ENCODE measurements around the gene SLC10A7. TPM values are rescaled to one million over a fixed set of nuclear protein-coding genes. Genes with fewer than 3 reads are reported as not detected.

Gene SLC10A7
- total and polyA plus RNA-seq, 9 donors = 4.0 to 12.4 (median 9.7) TPM

DNA sequence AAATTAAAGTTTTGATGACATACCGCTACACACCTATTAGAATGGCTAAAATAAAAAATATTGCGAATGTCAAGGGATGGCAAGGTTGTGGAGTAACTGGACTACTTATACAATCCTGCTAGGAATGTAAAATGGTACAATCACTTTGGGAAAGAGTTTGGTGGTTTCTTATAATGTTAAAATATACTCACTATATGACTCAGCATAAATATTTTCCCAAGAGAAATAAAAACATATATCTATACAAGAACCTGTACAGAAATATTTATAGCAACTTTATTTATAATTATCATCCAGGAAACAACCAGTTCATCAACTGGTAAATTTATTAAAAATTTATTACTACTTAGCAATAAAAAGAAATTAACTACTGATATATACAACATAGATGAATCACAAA is 89.7 kb downstream of the SLC10A7 start:
- no peaks in the 10 kb centered on the region for H3K27me3 ChIP-seq
- intact Hi-C loops (cut with DNase I) = no loop called here
- H3K4me3 ChIP-seq = no peak overlapping the region
- no peaks in the 10 kb centered on the region for H3K36me3 ChIP-seq
- TF ChIP-seq POLR2A (IDR thresholded peaks at IDR 0.05) = no peak
- no peak for TF ChIP-seq CTCF (IDR thresholded peaks at IDR 0.05)
- TF ChIP-seq EP300 (IDR thresholded peaks at IDR 0.05) = no peak
- no peak for DNase-seq
- H3K4me1 ChIP-seq (ENCODE audit: insufficient read depth) = no peaks in the 10 kb centered on the region
- 96 to 98% (median 97%) methylated on average over 2 of the region's 2 CpGs for WGBS, 3 donors
- H3K27ac ChIP-seq = no peak overlapping the region
- H3K9me3 ChIP-seq = no peaks in the 10 kb centered on the region

DNA sequence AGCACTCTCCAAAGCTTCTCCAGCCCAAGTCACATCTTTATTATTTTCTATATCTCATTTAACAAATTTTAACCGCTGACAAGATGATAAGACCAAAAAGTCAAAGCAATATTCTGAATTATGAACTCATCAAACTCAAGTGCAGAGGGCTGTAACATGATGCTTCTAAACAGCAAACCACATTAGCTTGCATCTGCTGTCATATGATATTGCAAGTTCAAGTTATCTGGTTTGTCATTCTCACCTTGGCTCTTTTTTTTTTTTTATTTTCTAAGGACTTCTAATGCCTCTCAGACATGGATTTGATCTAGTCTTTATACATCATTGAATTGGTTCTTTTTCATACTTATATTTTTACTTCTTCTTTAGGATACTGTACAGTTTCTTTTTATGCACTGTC is 93.4 kb downstream of the SLC10A7 start:
- TF ChIP-seq POLR2A (IDR thresholded peaks at IDR 0.05) (no peak), CTCF (IDR thresholded peaks at IDR 0.05) (no peak), EP300 (IDR thresholded peaks at IDR 0.05) (no peak)
- Histone ChIP-seq H3K9me3 (no peaks in the 10 kb centered on the region), H3K4me1 (ENCODE audit: insufficient read depth) (no peaks in the 10 kb centered on the region), H3K27ac (no peak overlapping the region), H3K4me3 (no peak overlapping the region), H3K27me3 (no peaks in the 10 kb centered on the region), H3K36me3 (no peaks in the 10 kb centered on the region)
- no peak for DNase-seq
- WGBS, 3 donors = 87 to 99% (median 91%) methylated on average over 1 of the region's 1 CpG
- intact Hi-C loops (cut with DNase I) = no loop called here

GRCh38 chr4:146417822-146418221 is 103.9 kb downstream of the SLC10A7 start:
- H3K27me3 ChIP-seq = no peaks in the 10 kb centered on the region
- no peak overlapping the region for H3K4me3 ChIP-seq
- TF ChIP-seq EP300 (IDR thresholded peaks at IDR 0.05) = no peak
- TF ChIP-seq POLR2A (IDR thresholded peaks at IDR 0.05) = no peak
- TF ChIP-seq CTCF (IDR thresholded peaks at IDR 0.05) = no peak
- H3K27ac ChIP-seq = no peak overlapping the region
- H3K4me1 ChIP-seq (ENCODE audit: insufficient read depth) = no peaks in the 10 kb centered on the region
- no peak for DNase-seq
- 59 to 61% (median 59%) methylated on average over 2 of the region's 2 CpGs for WGBS, 3 donors
- H3K36me3 ChIP-seq = no peaks in the 10 kb centered on the region
- intact Hi-C loops (cut with DNase I) = no loop called here
- H3K9me3 ChIP-seq = no peaks in the 10 kb centered on the region

DNA sequence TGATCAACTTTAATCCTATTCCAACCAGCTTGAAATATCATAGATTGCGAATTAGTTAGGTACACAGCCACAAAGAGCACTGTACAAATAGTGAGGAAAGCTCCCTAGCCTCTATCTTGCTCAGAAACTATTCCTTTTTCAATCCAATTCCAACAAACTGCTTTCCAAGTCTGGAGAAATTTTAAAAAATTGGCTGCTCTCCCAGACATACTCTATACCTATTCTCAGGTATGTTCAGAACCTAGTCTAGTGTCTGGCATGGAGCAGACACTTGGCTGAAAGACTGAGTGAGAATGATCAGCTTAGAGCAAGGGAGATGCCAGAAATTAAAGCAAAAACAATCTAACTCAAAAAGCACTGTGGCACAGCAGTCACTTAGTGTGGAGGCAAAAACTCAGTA is 105.9 kb downstream of the SLC10A7 start:
- H3K9me3 ChIP-seq = no peaks in the 10 kb centered on the region
- no peaks in the 10 kb centered on the region for H3K27me3 ChIP-seq
- TF ChIP-seq EP300 (IDR thresholded peaks at IDR 0.05) (no peak), CTCF (IDR thresholded peaks at IDR 0.05) (no peak), POLR2A (IDR thresholded peaks at IDR 0.05) (no peak)
- no peak overlapping the region for H3K27ac ChIP-seq
- H3K4me1 ChIP-seq (ENCODE audit: insufficient read depth) = no peaks in the 10 kb centered on the region
- 90 to 93% (median 92%) methylated on average over 1 of the region's 1 CpG for WGBS, 3 donors
- no peak for DNase-seq
- intact Hi-C loops (cut with DNase I) = no loop called here
- no peak overlapping the region for H3K4me3 ChIP-seq
- no peaks in the 10 kb centered on the region for H3K36me3 ChIP-seq

DNA sequence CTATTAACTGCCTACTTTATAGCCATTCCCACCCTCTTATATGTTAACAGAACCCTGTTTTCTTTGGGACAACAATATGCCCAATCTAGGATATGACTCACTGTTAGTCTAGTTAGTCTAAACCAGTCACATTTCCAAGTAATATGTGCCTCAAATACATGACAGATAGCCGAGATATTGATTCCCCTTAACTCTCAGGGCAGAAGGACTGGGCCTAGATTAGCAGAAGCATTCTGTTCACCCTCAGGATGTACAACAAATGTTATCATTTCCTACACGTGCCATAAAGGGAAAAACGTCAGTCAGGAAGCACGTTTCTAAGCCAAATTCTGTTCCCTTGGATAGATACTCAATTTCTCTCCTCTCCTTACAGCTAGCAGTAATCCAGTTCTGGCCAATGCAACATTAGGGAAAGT is 114.1 kb downstream of the SLC10A7 start:
- 68 to 75% (median 72%) methylated on average over 4 of the region's 4 CpGs for WGBS, 3 donors
- no peak overlapping the region for H3K27ac ChIP-seq
- H3K4me3 ChIP-seq = no peak overlapping the region
- no peaks in the 10 kb centered on the region for H3K4me1 ChIP-seq (ENCODE audit: insufficient read depth)
- H3K9me3 ChIP-seq = no peaks in the 10 kb centered on the region
- H3K36me3 ChIP-seq = no peaks in the 10 kb centered on the region
- intact Hi-C loops (cut with DNase I) = no loop called here
- H3K27me3 ChIP-seq = no peaks in the 10 kb centered on the region
- no peak for DNase-seq
- no peak for TF ChIP-seq POLR2A (IDR thresholded peaks at IDR 0.05)
- TF ChIP-seq CTCF (IDR thresholded peaks at IDR 0.05) = no peak
- TF ChIP-seq EP300 (IDR thresholded peaks at IDR 0.05) = no peak

Data from ovary (tissue), 9 donors.